ENCODE results near the gene ZNF335.
"Not testable (repeated sequence)": the region's sequence is repeated elsewhere in the genome, so short reads cannot be mapped to it uniquely, and the experiment has no call there.

ZNF335 gene

GRCh38 chr20:45935416-45936046, 36.5 kb downstream of the ZNF335 start:
- no peak for DNase-seq (ENCODE audit: low read depth in 2 of 3, low spot score in 1 of 3)

DNA sequence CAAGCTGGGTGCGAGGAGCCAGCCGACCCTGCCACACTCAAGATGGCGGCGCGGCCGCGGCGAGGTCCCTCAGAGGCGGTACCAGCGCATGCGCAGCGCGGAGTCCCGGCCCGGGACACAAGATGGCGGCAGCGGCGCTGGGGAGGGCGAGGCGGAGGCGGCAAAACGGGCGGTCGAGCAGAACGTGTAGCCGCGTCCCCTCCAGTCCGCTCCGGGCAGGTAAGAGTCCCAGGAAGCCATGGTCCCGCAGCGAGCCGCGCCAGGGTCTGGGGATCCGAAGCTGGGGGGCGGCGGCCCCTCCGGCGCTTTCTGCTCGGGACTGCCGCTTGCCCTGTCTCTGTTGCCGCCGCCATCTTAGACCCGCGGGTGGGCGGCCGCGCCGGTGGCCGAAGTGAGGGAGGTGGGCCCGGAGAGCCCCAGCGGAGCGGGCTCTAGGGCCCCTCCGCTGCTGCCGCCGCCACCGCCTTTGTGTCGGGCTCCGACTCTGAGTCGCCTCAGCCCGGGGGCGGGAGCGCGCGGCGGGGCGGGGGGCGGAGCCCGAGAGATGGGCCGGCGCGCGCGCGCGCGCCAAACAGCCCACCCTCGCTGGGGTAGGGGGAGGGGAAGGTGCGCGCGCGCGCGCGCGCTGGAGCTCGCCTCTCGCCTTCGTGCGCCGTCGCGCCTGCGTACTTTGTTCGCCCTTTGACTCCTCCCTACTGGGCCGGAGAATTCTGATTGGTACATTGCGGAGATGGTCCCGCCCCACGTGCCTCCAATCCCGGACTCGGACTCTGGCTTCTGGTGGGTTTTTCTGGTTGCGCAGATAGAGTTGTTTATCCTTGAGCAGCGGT, 37.2 kb downstream of the ZNF335 start, which contains the start of gene PCIF1:
Gene PCIF1, plus strand, starts transcription at position 98 of the 830 bp plus-strand sequence. CDS start 4,317 bp downstream, outside the sequence.
- DNase-seq (ENCODE audit: low read depth in 2 of 3, low spot score in 1 of 3) = peak; percentile 97 to 98 (median 97)

DNA sequence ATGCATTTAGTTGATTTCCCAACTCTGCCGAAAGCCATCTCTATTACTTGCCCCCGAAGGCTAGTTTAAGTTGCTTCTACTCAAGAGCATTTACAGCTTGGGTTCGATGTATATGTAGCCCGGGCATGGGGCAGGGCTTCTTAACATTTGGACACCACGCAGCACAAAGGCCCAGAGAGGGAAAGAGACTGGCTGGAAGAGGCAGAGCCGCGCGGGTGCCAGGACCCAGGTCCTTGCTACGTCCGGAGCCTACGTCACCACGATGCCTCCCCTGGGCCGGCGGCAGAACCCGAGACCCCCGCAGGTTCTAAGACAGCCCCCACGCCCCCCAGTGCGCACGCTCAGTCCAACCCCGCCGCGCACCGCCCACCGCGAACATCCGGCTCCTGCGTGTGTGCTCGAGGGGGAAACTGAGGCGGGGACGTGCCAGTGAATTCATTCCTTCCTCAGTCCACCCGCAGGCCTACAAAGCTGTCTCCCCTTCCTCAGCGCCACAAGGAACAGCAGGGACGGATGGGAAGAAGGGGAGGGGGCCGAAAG, 37.9 kb downstream of the ZNF335 start:
- DNase-seq (ENCODE audit: low read depth in 2 of 3, low spot score in 1 of 3) = peak in 2 of 3 donors; percentile 14 to 39

GRCh38 chr20:45933266-45934045, 38.5 kb downstream of the ZNF335 start:
- peak; percentile 44 to 58 (median 49) for DNase-seq (ENCODE audit: low read depth in 2 of 3, low spot score in 1 of 3)

DNA sequence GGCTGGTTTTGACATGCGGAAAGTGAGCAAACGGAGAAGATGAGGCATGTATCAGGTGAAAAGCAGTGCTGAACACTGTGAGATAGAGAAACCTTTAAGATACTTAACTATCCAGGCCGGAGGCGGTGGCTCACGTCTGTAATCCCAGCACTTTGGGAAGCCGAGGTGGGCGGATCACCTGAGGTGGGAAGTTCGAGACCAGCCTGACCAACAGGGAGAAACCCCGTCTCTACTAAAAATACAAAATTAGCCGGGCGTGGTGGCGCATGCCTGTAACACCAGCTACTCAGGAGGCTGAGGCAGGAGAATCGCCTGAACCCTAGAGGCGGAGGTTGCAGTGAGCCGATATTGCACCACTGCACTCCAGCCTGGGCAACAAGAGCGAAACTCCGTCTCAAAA, 40.3 kb downstream of the ZNF335 start:
- DNase-seq (ENCODE audit: low read depth in 2 of 3, low spot score in 1 of 3) = not testable (repeated sequence)

DNA sequence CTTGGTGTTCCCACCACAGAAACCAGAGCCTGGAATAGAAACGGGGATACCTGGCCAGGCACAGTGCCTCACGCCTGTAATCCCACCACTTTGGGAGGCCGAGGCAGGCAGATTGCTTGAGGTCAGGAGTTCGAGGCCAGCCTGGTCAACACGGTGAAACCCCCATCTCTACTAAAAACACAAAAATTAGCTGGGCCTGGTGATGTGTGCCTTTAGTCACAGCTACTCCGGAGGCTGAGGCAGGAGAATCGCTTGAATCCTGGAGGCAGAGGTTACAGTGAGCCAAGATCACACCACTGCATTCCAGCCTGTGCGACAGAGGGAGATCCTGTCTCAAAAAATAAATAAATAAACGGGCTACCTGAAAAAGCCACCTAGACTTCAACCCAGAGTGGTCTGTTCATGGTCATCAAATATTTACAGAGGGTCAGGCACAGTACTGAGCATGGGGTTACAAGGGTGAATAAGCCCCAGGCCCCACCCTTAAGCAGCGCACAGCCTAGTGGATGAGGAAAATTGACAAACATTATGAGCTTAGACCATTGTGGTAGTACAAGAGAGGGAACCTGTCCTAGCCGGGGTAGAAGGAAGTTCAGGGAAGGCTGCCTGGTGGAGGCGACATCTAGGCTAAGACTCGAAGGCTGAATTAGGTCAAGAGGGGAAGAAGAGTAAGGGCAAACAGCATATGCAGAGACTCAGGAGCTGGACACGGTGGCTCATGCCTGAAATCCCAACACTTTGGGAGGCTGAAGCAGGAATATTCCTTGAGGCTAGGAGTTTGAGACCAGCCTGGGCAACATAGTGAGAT, 44.7 kb downstream of the ZNF335 start:
- no peak for DNase-seq (ENCODE audit: low read depth in 2 of 3, low spot score in 1 of 3)

DNA sequence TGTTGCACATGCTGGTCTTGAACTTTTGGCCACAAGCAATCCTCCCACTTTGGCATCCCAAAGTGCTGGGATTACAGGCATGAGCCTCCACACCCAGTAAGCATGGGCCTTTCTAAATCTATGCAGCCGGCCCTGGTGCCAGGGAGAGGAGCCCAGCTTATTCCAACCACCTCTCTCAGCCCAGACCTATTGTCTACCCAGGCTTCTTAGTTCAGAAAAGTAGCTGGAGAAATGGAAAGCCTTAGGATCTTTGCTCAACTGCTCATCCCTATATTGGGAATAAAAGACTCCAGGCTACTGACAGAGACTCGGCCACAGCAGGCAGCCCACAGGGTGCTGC, 45.3 kb downstream of the ZNF335 start:
- no peak for DNase-seq (ENCODE audit: low read depth in 2 of 3, low spot score in 1 of 3)

DNA sequence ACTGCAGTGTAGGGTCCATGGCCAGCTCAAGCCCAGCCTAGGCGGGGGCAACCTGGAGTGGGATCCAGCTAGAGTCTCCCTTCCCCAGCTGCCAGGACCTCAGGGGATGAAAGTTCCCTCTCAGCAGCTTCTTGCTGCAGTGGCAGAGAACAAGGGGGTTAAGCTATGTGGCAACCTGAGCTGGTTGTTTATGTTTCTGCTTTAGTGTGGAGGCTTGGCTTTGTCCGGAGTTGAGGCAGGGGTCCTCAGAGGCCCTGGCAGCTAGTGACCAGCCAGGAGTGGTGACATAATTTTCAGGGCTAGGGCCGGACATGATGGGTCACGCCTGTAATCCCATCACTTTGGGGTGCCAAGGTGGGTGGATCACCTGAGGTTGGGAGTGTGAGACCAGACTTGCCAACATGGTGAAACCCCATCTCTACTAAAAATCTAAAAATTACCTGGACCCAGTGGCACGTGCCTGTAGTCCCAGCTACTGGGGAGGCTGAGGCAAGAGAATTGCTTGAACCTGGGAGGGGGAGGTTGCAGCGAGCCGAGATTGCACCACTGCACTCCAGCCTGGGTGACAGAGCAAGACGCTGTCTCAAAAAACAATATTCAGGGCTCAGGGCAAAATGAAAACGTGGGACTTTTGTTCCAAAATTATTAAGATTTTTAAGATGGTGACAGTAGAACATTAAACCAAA, 46.0 kb downstream of the ZNF335 start:
- no peak for DNase-seq (ENCODE audit: low read depth in 2 of 3, low spot score in 1 of 3)

- no peak for DNase-seq (ENCODE audit: low read depth in 2 of 3, low spot score in 1 of 3)
Observed at GRCh38 chr20:45924391-45925261, 47.4 kb downstream of the ZNF335 start.

DNA sequence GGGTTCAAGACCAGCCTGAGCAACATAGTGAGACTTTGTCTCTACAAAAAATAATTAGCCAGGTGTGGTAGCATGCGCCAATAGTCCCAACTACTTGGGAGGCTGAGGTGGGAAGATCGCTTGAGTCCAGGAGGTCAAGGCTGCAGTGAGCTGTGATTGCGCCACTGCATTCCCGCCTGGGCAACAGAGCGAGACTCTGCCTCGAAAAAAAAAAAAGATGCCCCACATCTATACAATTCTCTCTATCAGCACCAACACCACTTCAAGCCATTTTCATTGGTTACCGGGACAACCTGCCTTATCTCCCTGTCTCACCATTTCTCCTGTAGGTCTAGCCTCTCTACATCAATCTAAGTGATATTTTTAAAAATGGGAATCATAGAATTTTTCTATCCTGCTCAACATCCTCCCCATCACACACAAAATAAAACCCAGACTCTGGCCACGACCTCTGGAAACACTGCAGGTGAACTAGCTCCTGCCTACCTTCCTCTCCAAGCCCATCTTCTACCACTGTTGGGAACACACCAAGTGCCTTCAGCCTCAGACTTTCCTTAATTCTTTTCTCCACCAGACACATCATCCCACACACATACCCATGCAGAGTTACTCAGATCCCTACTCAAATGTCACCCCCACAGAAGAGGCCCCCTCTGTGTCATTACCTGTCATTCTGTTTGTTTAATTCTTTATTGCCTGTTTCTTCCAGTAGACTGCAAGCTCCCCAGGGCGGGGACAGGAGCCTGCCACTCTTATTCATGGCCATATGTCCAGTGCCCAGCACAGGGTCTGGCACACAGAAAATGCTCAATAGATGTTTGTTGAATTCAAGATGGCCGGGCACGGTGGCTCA, 50.4 kb downstream of the ZNF335 start:
- DNase-seq (ENCODE audit: low read depth in 2 of 3, low spot score in 1 of 3) = no peak

DNA sequence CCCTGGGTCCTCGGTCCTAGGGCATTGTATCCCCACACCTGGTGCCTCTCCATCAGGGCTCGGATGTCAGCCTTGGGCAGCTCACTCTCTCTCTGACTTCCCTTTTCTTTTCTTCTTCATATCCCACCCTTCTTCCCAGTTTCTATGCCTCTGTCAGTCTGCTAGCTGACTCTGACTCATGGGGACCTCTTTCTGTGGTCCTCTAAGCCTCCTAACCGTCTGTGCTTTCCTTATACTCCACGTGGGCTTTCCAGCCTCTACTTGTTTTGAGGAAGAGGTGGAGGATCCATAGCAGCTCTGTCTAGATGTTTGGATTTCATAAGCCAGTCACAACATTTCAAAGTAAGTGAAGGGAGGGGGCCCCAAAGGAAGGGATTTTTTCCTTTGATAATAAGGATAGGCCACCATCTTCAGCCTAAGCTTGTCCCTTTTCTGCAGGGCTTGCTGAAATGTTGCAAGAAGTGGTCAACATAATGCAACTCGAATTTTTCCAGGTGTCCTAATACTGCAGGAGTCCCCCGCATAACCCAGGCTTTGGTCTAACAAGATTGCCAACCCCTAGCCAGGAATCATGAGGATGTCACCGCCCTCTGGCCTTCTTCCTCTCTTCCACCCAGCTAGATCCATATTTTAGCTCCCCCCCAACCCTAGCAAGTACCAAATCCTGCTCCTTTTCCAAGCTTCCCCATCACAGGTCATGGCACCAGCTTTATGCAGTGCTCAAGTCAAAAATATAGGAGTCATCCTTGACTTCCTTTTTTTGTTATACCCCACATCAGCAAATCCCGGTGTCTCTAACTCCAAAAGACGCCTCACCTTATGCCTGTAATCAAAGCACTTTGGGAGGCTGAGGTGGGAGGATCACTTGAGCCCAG, 51.3 kb downstream of the ZNF335 start:
- DNase-seq (ENCODE audit: low read depth in 2 of 3, low spot score in 1 of 3) = no peak

DNA sequence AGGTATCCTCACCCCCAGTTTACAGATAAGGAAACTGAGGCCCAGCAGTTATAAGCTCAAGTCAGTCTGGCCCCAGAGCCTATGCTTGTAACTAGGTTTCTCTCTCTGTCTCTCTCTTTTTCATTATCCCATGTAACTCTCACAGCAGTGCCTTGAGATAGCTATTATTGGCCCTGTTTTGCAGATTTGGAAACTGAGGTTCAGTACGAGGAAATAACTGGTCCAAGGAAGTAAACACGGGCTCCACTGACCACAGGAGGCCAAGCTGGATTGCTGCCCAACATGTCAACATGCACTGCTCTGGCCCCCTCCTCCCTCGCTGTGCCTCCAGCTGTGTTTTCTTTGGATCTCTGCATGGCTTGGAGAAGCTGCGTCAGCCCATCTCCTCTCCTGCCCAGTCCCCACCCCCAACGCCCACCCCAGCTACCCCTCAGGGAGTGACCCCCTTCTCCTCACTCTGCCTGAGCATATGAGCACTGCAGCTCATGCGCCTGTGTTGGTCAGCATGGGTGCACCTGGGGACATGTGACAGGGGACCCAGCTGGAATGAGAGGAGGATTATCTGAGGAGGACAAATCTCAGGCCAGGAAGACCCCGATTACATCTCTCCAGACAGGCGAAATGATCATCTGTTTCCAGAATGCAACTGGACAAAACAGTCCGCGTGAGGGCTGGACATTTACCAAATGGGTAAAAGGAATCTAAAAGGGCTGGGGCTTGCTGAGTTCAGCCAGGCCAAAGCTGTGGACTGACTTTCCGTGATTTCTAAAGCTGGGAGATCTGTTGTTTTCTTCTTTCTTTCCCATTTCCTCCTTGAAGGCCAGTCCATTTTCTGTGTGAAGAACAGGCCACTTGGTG, 52.2 kb downstream of the ZNF335 start:
- DNase-seq (ENCODE audit: low read depth in 2 of 3, low spot score in 1 of 3) = no peak

DNA sequence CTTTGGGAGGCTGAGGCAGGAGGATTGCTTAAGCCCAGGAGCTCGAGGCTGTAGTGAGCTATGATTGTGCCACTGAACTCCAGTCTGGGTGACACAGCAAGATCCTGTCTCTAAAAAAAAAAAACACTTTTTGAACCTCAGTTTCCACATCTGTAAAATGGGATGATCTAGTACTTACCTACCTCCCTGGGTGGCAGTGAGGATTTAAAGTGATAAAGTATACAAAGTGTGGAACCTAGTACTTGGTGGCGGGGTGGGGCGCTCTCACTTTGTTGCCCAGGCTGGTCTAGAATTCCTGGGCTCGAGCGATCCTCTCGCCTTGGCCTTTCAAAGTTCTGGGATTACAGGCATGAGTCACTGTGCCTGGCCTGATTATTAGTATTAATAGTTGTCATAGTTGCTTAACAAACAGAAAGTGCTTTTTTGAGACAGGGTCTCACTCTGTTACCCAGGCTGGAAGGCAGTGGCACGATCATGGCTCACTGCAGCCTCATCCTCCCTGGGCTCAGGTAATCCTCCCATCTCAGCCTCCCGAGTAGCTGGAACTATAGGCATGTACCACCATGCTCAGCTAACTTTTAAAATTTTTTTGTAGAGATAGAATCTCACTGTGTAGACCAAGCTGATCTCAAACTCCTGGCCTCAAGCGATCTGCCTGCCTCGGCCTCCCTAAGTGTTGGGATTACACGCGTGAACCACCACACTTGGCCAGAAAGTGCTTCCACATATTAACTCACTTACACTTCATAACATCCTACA, 53.0 kb downstream of the ZNF335 start:
- no peak for DNase-seq (ENCODE audit: low read depth in 2 of 3, low spot score in 1 of 3)

DNA sequence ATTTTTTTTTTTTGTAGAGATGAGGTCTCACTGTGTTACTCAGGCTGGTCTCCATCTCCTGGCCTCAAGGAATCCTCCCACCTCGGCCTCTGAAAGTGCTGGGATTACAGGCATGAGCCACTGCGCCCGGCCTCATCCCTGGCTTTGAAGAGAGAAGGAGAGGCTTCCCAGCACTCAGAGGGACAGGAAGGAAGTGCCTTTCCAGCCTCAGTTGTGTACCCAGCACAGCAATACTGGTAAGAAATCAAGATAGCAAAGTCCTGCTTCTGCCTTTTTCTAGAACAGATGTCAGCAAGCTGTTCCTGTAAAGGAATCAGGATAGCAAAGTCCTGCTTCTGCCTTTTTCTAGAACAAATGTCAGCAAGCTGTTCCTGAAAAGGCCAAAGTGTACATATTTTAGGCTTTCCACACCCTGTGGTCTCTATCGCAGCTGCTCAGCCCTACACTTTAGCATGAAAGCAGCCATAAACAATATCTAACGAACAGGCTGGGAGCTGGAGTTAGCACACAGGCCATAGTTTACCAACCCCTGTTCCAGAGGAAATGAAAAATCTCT, 53.7 kb downstream of the ZNF335 start:
- no peak for DNase-seq (ENCODE audit: low read depth in 2 of 3, low spot score in 1 of 3)

GRCh38 chr20:45917790-45918141, 54.2 kb downstream of the ZNF335 start:
- DNase-seq (ENCODE audit: low read depth in 2 of 3, low spot score in 1 of 3) = no peak
